Right atrium auricular region (tissue), 2 donors: ENCODE results near the gene DNAH3. TPM values are rescaled to one million over a fixed set of nuclear protein-coding genes. Genes with fewer than 3 reads are reported as not detected.

Source experiments
- DNase-seq: peaks from one replicate; pipeline ENCODE4 v3.0.0-alpha.2; 2019; ENCODE audit warnings: low spot score
- H3K27ac ChIP-seq, 2 donors: fragments of 200-600 bp; sonication (generic); 1 replicate in 1 of 2; 2 replicates in 1 of 2; pipeline ENCODE4 v1.5.1; 2016 to 2019
- H3K27me3 ChIP-seq, 2 donors: fragments of 200-600 bp; sonication (generic); one replicate each; pipeline versions ENCODE4 v1.5.1 to v1.6.0; 2017 to 2019
- H3K36me3 ChIP-seq: fragments of 200-600 bp; sonication (generic); one replicate; pipeline ENCODE4 v1.5.1; 2016
- H3K4me1 ChIP-seq, 2 donors: fragments of 200-600 bp; sonication (generic); one replicate each; pipeline versions ENCODE4 v1.5.1 to v1.6.0; 2017 to 2019
- H3K4me3 ChIP-seq, 2 donors: fragments of 200-600 bp; sonication (generic); 1 replicate in 1 of 2; 2 replicates in 1 of 2; pipeline ENCODE4 v1.5.1; 2017 to 2019; ENCODE audit warnings: mild to moderate bottlenecking in 1 of 2, moderate library complexity in 1 of 2
- H3K9me3 ChIP-seq, 2 donors: fragments of 200-600 bp; sonication (generic); one replicate each; pipeline ENCODE4 v1.5.1; 2019
- CTCF ChIP-seq, 2 donors: fragments of 200-600 bp; sonication (generic); IDR thresholded peaks; one replicate each; pipeline ENCODE4 v1.5.1; 2019; ENCODE audit warnings: antibody characterized with exemption in 2 of 2
- total RNA-seq, 2 donors: library from RNA; depleted of rRNA; stranded (reverse); fragments of >200 nt; gene quantifications; one replicate each; pipeline ENCODE4 v1.1.0, GENCODE V29; 2016

Gene DNAH3
- total RNA-seq, 2 donors from 2014 or later: 0.20 TPM; not detected in 1

- no peak for TF ChIP-seq CTCF (IDR thresholded peaks at IDR 0.05)
- Histone ChIP-seq H3K36me3 (no peaks in the 10 kb centered on the region), H3K27me3 (no peaks in the 10 kb centered on the region), H3K27ac (no peak overlapping the region), H3K4me1 (no peaks in the 10 kb centered on the region), H3K4me3 (no peak overlapping the region), H3K9me3 (no peaks in the 10 kb centered on the region)
- no peak for DNase-seq
These were observed 112.4 kb downstream of the DNAH3 start for GRCh38 chr16:21038197-21038596.

GRCh38 chr16:21037736-21038135 lies 112.9 kb downstream of the DNAH3 start:
- no peaks in the 10 kb centered on the region for H3K27me3 ChIP-seq

GRCh38 chr16:21037168-21037567 lies 113.5 kb downstream of the DNAH3 start:
- no peak for DNase-seq
- H3K4me1 ChIP-seq: no peaks in the 10 kb centered on the region
- H3K36me3 ChIP-seq: no peaks in the 10 kb centered on the region
- H3K27me3 ChIP-seq: no peaks in the 10 kb centered on the region
- H3K9me3 ChIP-seq: no peaks in the 10 kb centered on the region
- no peak overlapping the region for H3K4me3 ChIP-seq
- TF ChIP-seq CTCF (IDR thresholded peaks at IDR 0.05): no peak
- no peak overlapping the region for H3K27ac ChIP-seq

More at GRCh38 chr16:21037736-21038135, 112.9 kb downstream of the DNAH3 start:
- no peak overlapping the region for H3K4me3 ChIP-seq
- TF ChIP-seq CTCF (IDR thresholded peaks at IDR 0.05): no peak
- H3K27ac ChIP-seq: no peak overlapping the region
- no peaks in the 10 kb centered on the region for H3K36me3 ChIP-seq
- H3K9me3 ChIP-seq: no peaks in the 10 kb centered on the region
- no peaks in the 10 kb centered on the region for H3K4me1 ChIP-seq
- DNase-seq: no peak

- DNase-seq: no peak
- Histone ChIP-seq H3K36me3 (no peaks in the 10 kb centered on the region), H3K27me3 (no peaks in the 10 kb centered on the region), H3K9me3 (no peaks in the 10 kb centered on the region), H3K4me1 (no peaks in the 10 kb centered on the region), H3K27ac (no peak overlapping the region), H3K4me3 (no peak overlapping the region)
- TF ChIP-seq CTCF (IDR thresholded peaks at IDR 0.05): no peak
These were observed 114.2 kb downstream of the DNAH3 start for GRCh38 chr16:21036471-21036870.

- no peak overlapping the region for H3K27ac ChIP-seq
- no peaks in the 10 kb centered on the region for H3K36me3 ChIP-seq
- DNase-seq: no peak
- no peaks in the 10 kb centered on the region for H3K4me1 ChIP-seq
- no peak overlapping the region for H3K4me3 ChIP-seq
- TF ChIP-seq CTCF (IDR thresholded peaks at IDR 0.05): no peak
- H3K9me3 ChIP-seq: no peaks in the 10 kb centered on the region
- no peaks in the 10 kb centered on the region for H3K27me3 ChIP-seq
These were observed 116.9 kb downstream of the DNAH3 start for GRCh38 chr16:21033704-21034103.

- no peaks in the 10 kb centered on the region for H3K36me3 ChIP-seq
- no peaks in the 10 kb centered on the region for H3K4me1 ChIP-seq
- H3K27me3 ChIP-seq: no peaks in the 10 kb centered on the region
- no peak for DNase-seq
- no peak overlapping the region for H3K4me3 ChIP-seq
- H3K9me3 ChIP-seq: no peaks in the 10 kb centered on the region
- no peak overlapping the region for H3K27ac ChIP-seq
- TF ChIP-seq CTCF (IDR thresholded peaks at IDR 0.05): no peak
These were observed 117.4 kb downstream of the DNAH3 start for GRCh38 chr16:21033264-21033663.
